NCI-H69 (cell line): Measurements from ENCODE around the gene PERCC1.
"Not testable (repeated sequence)": the region's sequence is repeated elsewhere in the genome, so short reads cannot be mapped to it uniquely, and the experiment has no call there.

ENCODE experiments used
- DNase-seq: peaks from one replicate; lab custom pipeline; 2025; lab: John Stamatoyannopoulos, UW

The PERCC1 gene

DNA sequence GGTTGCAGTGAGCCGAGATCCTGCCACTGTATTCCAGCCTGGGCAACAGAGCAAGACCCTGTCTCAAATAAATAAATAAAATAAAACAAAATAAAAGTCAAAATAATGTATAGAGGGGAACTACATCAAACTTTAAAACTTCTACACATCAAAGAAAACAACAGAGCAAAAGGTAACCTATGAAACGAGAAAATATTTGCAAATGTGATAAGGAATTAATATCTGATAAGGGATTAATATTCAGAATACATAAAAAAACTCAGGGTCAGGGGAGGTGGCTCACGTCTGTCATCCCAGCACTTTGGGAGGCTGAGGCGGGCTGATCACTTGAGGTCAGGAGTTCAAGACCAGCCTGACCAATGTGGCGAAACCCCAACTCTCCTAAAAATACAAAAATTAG is 38.3 kb downstream of the PERCC1 start:
- DNase-seq, result not testable (repeated sequence)

DNA sequence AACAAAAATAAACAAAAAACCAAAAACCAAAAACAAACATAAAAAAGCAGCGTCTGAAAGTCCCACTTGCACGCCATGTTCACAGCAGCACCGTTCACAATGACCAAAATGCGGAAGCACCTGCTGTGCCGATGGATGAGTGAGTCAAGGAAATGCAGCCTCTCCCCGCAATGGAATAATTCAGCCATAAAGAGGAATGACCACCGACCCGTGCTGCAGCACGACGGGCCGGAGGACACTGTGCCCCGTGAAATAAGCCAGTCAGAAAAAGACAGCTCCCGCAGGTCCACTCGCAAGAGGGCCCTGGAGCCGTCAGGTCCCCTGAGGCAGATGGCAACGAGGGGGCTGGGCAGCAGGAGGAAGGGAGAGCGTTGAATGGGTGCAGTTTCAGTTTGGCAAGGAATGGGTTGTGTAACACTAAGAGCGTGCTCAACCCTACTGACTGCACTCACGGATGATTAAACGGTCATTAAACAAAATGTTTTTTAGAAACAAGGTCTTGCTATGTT is 38.9 kb downstream of the PERCC1 start:
- no peak for DNase-seq

DNA sequence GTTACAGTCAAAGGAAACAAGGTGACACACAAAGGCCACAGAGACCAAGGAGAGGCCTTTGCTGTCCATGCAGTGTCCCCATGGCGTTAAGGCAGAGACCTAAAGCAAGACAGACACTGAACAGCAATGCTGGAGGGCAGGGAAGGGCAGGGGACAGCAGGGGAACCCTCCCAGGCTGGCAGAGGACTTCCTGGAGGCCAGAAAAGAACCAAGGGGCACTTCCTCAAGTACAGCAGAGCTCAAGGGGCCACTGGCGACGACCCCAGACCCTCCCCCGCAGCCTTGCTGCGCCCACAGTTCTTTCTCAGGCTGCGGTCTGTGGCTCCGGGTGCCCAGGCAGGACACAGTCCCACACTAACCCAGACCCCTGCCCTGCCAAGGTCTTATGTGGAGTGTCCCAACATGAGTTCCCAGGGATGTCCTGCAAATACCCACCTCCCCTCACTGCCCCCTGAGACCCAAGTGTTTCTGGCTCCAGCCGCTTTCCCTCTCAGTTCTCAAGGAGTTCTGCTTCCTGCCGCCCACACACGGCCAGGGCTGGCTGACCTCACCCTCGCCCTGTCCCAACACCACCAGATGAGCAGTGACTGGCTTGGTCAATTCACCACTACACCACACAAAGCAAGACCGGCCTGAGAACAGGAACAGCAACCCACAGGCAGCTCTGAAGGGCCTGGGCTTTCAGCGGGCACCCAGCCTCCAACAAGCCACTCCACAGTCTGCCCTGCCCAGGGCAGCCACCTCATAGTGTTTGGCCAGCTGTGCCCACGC is 39.8 kb downstream of the PERCC1 start:
- no peak for DNase-seq

DNA sequence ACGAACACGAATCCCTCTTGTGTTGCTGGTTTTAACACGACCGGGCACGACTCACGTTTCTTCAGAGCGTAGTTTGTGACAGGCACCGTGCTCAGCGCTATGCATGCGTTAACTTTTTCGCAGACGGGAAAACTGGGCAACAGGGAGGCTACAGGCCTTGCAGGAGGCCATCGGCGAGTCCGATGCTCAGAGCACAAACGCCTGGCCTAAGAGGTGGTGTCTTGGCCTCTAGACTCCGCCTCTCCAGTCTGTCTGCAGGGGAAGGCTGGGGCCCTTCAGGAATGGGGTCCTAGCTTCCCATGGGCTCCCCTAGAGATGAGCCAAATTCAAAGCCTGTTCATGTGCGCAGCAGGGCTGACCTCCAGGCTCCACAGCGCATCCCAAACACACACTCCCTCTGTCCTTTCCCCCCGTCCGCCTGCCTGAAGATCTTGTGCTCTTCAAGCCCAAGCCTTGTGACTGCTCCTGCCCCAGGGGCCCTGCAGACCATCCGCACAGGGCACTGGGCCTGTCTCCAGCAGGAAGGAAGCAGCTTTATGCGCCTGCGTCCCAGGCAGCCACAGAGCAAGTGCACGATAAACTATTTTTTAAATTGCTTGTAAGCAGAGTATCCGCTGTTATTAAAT is 40.8 kb downstream of the PERCC1 start:
- DNase-seq, result no peak

DNA sequence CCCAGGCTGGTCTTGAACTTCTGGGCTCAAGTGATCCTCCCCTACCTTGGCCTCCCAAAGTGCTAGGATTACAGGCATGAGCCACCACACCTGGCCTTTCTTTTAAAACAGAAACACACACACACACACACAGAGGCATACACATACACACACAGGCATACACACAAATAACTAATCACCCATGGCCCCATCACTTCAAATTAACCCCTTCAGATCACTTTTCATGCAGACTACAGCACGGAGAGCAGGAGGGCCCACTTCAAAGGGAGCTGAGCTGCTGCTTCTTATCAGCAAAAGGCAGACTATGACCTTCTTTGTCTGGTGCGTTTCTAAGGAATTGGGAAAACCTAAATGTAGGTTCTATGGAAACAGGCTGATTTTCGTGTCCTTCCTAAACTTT is 42.1 kb downstream of the PERCC1 start:
- no peak for DNase-seq

DNA sequence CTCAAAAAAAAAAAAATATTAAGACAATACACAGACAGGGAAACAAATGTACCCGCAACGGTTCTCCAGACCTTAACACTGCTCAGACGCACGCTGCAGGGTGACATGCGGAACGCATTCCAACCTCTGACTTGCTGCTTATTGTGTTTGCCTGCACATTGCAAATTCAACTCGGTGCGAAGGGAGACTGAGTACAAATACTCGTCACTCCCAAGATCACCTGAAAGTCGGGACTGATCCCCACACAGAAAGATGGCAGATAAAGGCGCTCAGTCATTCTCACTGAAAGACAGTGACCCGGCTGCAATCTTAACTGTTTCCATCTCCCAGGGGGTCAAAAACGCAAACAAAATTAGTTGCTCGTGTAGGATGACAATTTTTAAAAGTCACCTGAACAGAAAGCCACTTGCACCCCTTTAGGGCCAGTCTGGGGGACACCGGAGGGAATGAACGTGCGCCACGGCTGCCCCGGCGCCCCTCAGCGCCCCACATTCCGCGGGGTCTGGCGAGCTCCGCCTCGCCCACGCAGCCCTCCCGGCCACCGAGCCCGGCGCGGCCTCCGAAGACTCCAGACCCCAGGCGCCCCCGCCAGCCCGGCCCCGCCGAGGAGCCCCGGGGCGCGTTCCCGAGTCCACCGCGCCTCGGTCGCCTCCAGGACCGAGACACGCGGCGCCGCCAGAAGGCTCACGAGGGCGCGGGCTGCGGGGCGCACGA is 43.4 kb downstream of the PERCC1 start:
- peak; percentile 40 for DNase-seq

DNA sequence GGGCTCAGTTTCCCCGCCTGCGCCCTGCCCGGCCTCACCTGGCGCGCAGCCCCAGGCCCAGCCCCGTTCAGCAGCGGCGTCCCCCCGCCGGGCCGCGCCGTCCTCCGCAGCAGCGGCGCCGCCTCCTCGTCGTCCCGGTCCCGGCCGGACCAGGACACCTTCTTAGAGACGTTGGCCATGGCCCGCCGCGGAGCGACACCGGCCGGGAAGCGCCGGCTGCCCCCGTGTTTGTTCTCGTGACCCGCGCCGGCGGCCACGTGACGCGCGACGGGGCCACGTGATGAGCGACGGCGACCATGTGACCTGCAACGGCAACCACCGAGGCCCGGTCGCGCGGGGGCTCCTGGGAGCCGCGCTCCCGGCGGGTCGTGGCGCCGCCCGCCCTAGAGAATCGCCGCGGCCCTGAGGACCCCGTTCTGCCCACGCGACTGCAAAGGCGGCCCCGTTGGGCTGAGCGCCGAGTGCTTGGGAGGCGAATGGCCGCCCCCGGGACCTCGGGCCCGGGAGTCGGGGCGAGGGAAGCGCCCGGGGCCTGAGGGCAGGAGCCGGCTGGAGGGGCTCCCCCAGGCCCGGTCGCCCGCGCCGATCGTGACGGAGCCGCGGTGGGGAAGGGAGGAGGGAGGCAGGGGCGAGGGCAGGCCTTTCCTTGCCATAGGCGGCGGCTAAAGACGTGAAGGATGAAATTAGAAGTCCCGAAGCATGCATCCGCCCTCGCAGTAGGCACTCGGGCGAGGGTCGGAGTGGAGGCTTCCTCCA is 44.1 kb downstream of the PERCC1 start, which contains the start of gene CLCN7:
Gene CLCN7, minus strand, starts transcription at position 233 of the 756 bp plus-strand sequence. Its CDS starts 54 bp downstream, at position 179.
- DNase-seq, result peak; percentile 93

DNA sequence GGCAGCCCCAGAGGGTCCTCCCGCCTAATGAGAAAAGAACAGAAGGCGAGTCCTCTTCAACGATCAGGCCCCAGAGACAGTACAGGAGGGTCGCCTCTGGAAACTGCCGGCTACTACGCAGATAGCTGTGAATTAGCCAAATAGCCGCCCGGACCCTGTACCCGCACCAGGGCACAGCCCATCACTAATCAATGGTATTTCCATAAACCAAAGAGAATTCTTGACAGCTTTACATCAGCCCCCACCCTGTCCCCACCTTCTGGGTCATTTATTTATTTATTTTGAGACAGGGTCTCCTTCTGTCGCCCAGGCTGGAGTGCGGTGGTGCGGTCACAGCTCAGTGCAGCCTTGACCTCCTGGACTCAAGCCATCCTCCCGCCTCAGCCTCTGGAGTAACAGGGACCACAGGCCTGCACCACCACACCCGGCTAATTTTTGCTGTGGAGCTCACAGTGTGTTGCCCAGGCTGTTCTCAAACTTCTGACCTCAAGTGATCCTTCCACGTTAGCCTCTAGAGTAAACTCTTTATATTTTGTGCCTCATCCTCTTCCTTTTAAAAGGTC is 44.8 kb downstream of the PERCC1 start:
- no peak for DNase-seq

DNA sequence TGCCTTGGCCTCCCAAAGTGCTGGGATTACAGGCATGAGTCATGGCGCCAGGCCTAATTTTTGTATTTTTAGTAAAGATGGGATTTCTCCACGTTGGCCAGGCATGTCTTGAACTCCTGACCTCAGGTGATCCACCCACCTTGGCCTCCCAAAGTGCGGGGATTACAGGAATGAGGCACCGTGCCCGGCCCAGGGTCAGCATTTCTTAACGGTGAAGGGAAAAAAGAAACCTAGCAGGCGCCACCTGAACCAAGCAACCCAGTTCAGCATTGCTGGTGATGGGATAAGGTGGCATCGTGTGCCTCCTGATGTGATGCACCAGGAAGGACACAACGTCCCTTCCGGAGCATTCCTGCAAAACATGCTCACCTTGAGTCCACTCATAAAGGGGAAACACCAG is 46.2 kb downstream of the PERCC1 start:
- no peak for DNase-seq

DNA sequence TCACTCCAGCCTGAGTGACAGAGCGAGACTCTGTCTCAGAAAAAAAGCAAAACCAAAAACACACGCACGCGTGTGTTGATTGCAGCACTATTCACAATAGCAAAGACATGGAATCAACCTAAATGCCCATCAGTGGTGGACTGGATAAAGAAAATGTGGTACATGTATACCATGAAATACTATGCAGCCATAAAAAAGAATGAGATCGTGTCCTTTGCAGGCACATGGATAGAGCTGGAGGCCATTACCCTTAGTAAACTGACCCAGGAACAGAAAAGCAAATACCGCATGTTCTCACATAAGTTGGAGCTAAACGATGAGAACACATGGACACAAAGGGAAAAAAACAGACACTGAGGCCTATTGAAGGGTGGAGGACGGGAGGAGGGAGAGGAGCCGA is 48.1 kb downstream of the PERCC1 start:
- not testable (repeated sequence) for DNase-seq

DNA sequence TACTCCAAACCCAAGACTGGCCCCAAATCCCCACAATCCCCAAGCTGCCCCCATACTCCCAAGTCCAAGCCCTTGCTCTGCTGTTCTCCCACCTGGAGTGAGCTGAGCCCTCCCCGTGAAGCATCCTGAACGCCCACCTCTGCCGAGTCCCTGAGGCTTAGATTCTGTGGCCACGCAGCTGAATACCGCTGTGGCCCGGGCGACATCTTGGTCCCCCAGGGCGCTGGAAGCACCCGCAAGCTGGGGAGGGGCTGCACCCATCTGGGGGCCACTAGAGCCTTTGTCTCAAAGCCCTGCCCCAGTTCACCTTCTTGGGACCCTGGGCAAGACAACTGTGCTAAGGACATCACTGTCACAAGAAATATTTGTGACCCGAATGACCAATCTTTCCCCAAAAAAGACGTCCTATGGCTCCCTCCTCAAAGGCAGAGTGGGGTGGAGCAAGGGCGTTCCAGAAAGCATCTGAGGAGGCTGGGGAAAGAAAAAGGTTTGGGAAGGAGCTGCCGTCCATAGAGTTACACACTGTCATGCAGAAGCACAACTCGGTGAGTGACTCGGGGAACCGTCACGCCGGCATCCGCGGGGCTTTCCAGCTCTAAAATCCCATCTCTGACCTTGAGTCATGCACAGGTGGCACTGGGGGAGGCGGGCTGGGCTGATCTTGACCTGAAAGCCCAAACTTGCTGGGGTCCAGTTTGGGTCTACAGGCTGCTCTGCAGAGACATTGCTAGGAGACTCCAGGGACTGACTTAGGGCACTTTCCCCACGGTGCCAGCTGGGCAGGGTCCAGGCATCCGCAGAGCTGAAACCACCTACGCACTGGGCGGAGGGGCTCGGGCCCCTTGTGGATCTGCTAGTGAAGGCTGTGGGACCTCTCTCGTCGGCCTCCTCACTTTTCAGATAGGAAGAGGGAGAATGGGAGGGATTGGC is 51.3 kb downstream of the PERCC1 start:
- DNase-seq, result no peak
